Thyroid gland (tissue), 4 donors: Measurements from ENCODE around the gene INIP. TPM values are rescaled to one million over a fixed set of nuclear protein-coding genes. Genes with fewer than 3 reads are reported as not detected.

Experiments used
- DNase-seq, 2 donors: peaks; one replicate each; pipeline ENCODE4 v3.0.0-alpha.2; 2019
- H3K27ac ChIP-seq, 3 donors: fragments of 200-600 bp; sonication (generic); 1 replicate in 2 of 3; 2 replicates in 1 of 3; pipeline ENCODE4 v1.5.1; 2016 to 2019; ENCODE audit warnings: mild to moderate bottlenecking in 1 of 3, moderate library complexity in 1 of 3
- H3K27me3 ChIP-seq: fragments of 200-600 bp; sonication (generic); one replicate; pipeline ENCODE4 v1.5.1; 2019
- H3K36me3 ChIP-seq, 2 donors: fragments of 200-600 bp; sonication (generic); one replicate each; pipeline ENCODE4 v1.5.1; 2016 to 2019
- H3K4me1 ChIP-seq, 2 donors: fragments of 200-600 bp; sonication (generic); one replicate each; pipeline ENCODE4 v1.5.1; 2017 to 2019
- H3K4me3 ChIP-seq, 3 donors: fragments of 200-600 bp; sonication (generic); replicated peaks in 1 of 3; 1 replicate in 2 of 3; 2 replicates in 1 of 3; pipeline ENCODE4 v1.5.1; 2016; ENCODE audit warnings: mild to moderate bottlenecking in 1 of 3
- H3K9me3 ChIP-seq: fragments of 200-600 bp; sonication (generic); one replicate; pipeline ENCODE4 v1.5.1; 2017
- CTCF ChIP-seq, 6 experiments: fragments of 200-600 bp in 3 of 6; fragments of 450-650 bp in 3 of 6; sonication (generic) in 3 of 6; IDR thresholded peaks; one replicate each; pipeline ENCODE4 v1.5.1; 2016 to 2019; ENCODE audit warnings: antibody characterized with exemption in 6 of 6, mild to moderate bottlenecking in 2 of 6, inconsistent platforms in 1 of 6, moderate library complexity in 1 of 6
- POLR2A ChIP-seq, 2 donors: fragments of 450-650 bp; IDR thresholded peaks; one replicate each; pipeline ENCODE4 v1.6.1; 2017; ENCODE audit warnings: antibody characterized with exemption in 2 of 2, mild to moderate bottlenecking in 2 of 2, moderate library complexity in 1 of 2
- WGBS, 2 donors: methylation state at CpG; one replicate each; pipeline ENCODE4 v1.1.5; 2017; 5-methylcytosine and 5-hydroxymethylcytosine counted together
- intact Hi-C: fragments of 100-400 bp; cut with DNase I; formaldehyde crosslinking; loops from one replicate; pipeline ENCODE4 v1.15.1; 2023
- total RNA-seq, 4 donors: library from RNA; depleted of rRNA; stranded (reverse); fragments of >200 nt; gene quantifications; one replicate each; pipeline ENCODE4 v1.2.3, GENCODE V29; 2016

The INIP gene
- total RNA-seq, 4 donors from 2014 or later = 12.6 to 23.7 (median 18.2) TPM

GRCh38 chr9:112703304-112703703 is 14.6 kb downstream of the INIP start:
- H3K4me3 ChIP-seq = no peak overlapping the region
- H3K9me3 ChIP-seq = no peaks in the 10 kb centered on the region
- no peaks in the 10 kb centered on the region for H3K27me3 ChIP-seq
- peaks cover 0 to 4% of the 10 kb centered on the region in 2 donors for H3K4me1 ChIP-seq
- intact Hi-C loops = no loop called here
- no peak overlapping the region for H3K27ac ChIP-seq
- H3K36me3 ChIP-seq = no peaks in the 10 kb centered on the region
- no peak for DNase-seq
- TF ChIP-seq CTCF (IDR thresholded peaks at IDR 0.05) (no peak), POLR2A (IDR thresholded peaks at IDR 0.05) (no peak)
- WGBS, 2 donors = 94% methylated on average over 2 of the region's 2 CpGs

- no peak overlapping the region for H3K4me3 ChIP-seq
- TF ChIP-seq POLR2A (IDR thresholded peaks at IDR 0.05) (no peak), CTCF (IDR thresholded peaks at IDR 0.05) (no peak)
- no peaks in the 10 kb centered on the region for H3K4me1 ChIP-seq
- no peaks in the 10 kb centered on the region for H3K9me3 ChIP-seq
- peaks cover 0 to 3% of the 10 kb centered on the region in 2 donors for H3K36me3 ChIP-seq
- DNase-seq = no peak
- H3K27me3 ChIP-seq = no peaks in the 10 kb centered on the region
- intact Hi-C loops = no loop called here
- H3K27ac ChIP-seq = no peak overlapping the region
These were observed 17.8 kb downstream of the INIP start for GRCh38 chr9:112700085-112700484.

GRCh38 chr9:112699230-112699629 is 18.7 kb downstream of the INIP start:
- no peaks in the 10 kb centered on the region for H3K4me1 ChIP-seq
- H3K4me3 ChIP-seq = no peak overlapping the region
- H3K36me3 ChIP-seq = peaks cover 0 to 3% of the 10 kb centered on the region in 2 donors
- H3K27ac ChIP-seq = no peak overlapping the region
- WGBS, 2 donors = 95 to 96% methylated on average over 5 of the region's 5 CpGs
- DNase-seq = no peak
- intact Hi-C loops = no loop called here
- H3K9me3 ChIP-seq = no peaks in the 10 kb centered on the region
- TF ChIP-seq POLR2A (IDR thresholded peaks at IDR 0.05) = no peak
- TF ChIP-seq CTCF (IDR thresholded peaks at IDR 0.05) = no peak
- no peaks in the 10 kb centered on the region for H3K27me3 ChIP-seq

- H3K4me3 ChIP-seq = no peak overlapping the region
- no peak for TF ChIP-seq POLR2A (IDR thresholded peaks at IDR 0.05)
- TF ChIP-seq CTCF (IDR thresholded peaks at IDR 0.05) = no peak
- no peaks in the 10 kb centered on the region for H3K27me3 ChIP-seq
- H3K9me3 ChIP-seq = no peaks in the 10 kb centered on the region
- WGBS, 2 donors = 93 to 96% methylated on average over 5 of the region's 5 CpGs
- DNase-seq = no peak
- H3K4me1 ChIP-seq = no peaks in the 10 kb centered on the region
- no peak overlapping the region for H3K27ac ChIP-seq
- intact Hi-C loops = no loop called here
- H3K36me3 ChIP-seq = peaks cover 0 to 5% of the 10 kb centered on the region in 2 donors
These were observed 21.5 kb downstream of the INIP start for GRCh38 chr9:112696461-112696860.

- H3K9me3 ChIP-seq = no peaks in the 10 kb centered on the region
- intact Hi-C loops = no loop called here
- H3K4me1 ChIP-seq = no peaks in the 10 kb centered on the region
- no peak overlapping the region for H3K27ac ChIP-seq
- no peak overlapping the region for H3K4me3 ChIP-seq
- 93% methylated on average over 4 of the region's 4 CpGs for WGBS, 2 donors
- TF ChIP-seq POLR2A (IDR thresholded peaks at IDR 0.05) = no peak
- no peak for DNase-seq
- H3K27me3 ChIP-seq = no peaks in the 10 kb centered on the region
- peaks cover 0 to 13% of the 10 kb centered on the region in 2 donors for H3K36me3 ChIP-seq
These were observed 23.0 kb downstream of the INIP start for GRCh38 chr9:112694706-112695555.
